DMS153 treated with DMSO at 0.1 percent for 48 hours (cell line): ENCODE measurements around the gene TTN.
A peak's percentile ranks its signal among the peaks of the same experiment; 100 is the strongest.

Experiments
- DNase-seq: peaks from one replicate; lab custom pipeline; 2025; ENCODE audit not compliant: unreplicated experiment; lab: John Stamatoyannopoulos, UW

Gene TTN

GRCh38 chr2:178807227-178808008 is at the start of gene TTN:
Gene TTN (minus strand): TSS chr2:178807423. CDS start chr2:178804642, 2,781 bp downstream.
- no peak for DNase-seq

- DNase-seq: no peak
These were observed 47.9 kb upstream of the TTN start for GRCh38 chr2:178855151-178855550.

GRCh38 chr2:178848335-178848734 is 41.1 kb upstream of the TTN start:
- DNase-seq: no peak

GRCh38 chr2:178846458-178846802 is 39.2 kb upstream of the TTN start:
- no peak for DNase-seq

- DNase-seq: no peak
These were observed 38.6 kb upstream of the TTN start for GRCh38 chr2:178845566-178846457.

- DNase-seq: no peak
These were observed 37.5 kb upstream of the TTN start for GRCh38 chr2:178844701-178845100.

- no peak for DNase-seq
These were observed 37.0 kb upstream of the TTN start for GRCh38 chr2:178844269-178844668.

- no peak for DNase-seq
These were observed 36.5 kb upstream of the TTN start for GRCh38 chr2:178843697-178844096.

- no peak for DNase-seq
These were observed 29.6 kb upstream of the TTN start for GRCh38 chr2:178836807-178837206.

GRCh38 chr2:178834086-178834485 is 26.9 kb upstream of the TTN start:
- DNase-seq: no peak

- no peak for DNase-seq
These were observed 26.2 kb upstream of the TTN start for GRCh38 chr2:178833382-178833781.

GRCh38 chr2:178830451-178830850 is 23.2 kb upstream of the TTN start:
- DNase-seq: peak; percentile 15

GRCh38 chr2:178829981-178830380 is 22.8 kb upstream of the TTN start:
- DNase-seq: no peak

- no peak for DNase-seq
These were observed 22.2 kb upstream of the TTN start for GRCh38 chr2:178829299-178829960.

GRCh38 chr2:178828486-178828881 is 21.3 kb upstream of the TTN start:
- DNase-seq: no peak

- DNase-seq: no peak
These were observed 20.7 kb upstream of the TTN start for GRCh38 chr2:178827739-178828485.

- no peak for DNase-seq
These were observed 19.9 kb upstream of the TTN start for GRCh38 chr2:178827111-178827510.

GRCh38 chr2:178825183-178825582 is 18.0 kb upstream of the TTN start:
- DNase-seq: no peak

- DNase-seq: no peak
These were observed 17.0 kb upstream of the TTN start for GRCh38 chr2:178824181-178824580.

GRCh38 chr2:178819992-178820391 is 12.8 kb upstream of the TTN start:
- no peak for DNase-seq
